HepG2 (cell line): ENCODE data around the gene RHOBTB3. TPM values are rescaled to one million over a fixed set of nuclear protein-coding genes. Genes with fewer than 3 reads are reported as not detected.

Experiments
- ATAC-seq: fragments of 200-7000 bp; cut with Tn5 transposase; 3 replicates; pipeline ENCODE4 v1.9.1; 2020; ENCODE audit warnings: mild to moderate bottlenecking, moderate library complexity
- BruUV-seq: library from RNA; stranded (reverse); fragments of 400-500 nt; replicated peaks from 2 replicates; lab custom pipeline; 2021; lab: Mats Ljungman, UMichigan
- CTCF ChIA-PET: fragments of 300-600 bp; formaldehyde crosslinking; extraction: SDS; loops from one replicate; lab custom pipeline; 2021; ENCODE audit warnings: low total read pairs, inconsistent platforms, low intra/inter-chr PET ratio; lab: Yijun Ruan, JAX
- POLR2A ChIA-PET: fragments of 350-600 bp; sonication (Branson Sonifier 250); formaldehyde crosslinking; loops from one replicate; lab custom pipeline; 2020; ENCODE audit warnings: antibody characterized with exemption, inconsistent platforms; lab: Yijun Ruan, JAX
- DNase-seq: peaks from one replicate; pipeline ENCODE4 v3.0.0-alpha.2; 2015; ENCODE audit warnings: low spot score
- FAIRE-seq: peaks from 3 replicates; lab custom pipeline; 2011; peaks lifted over from hg19 to GRCh38; lab: Jason Lieb, UNC
- H2AFZ ChIP-seq: one replicate; pipeline ENCODE4 v1.6.1; 2011; ENCODE audit warnings: low read length, inconsistent platforms
- H3K27ac ChIP-seq: fragments of 300-600 bp; 3 replicates; pipeline ENCODE4 v1.8.0; 2011; ENCODE audit warnings: mixed run types, mild to moderate bottlenecking, mixed read lengths, low read length, inconsistent platforms; ENCODE audit not compliant: insufficient read depth; ENCODE audit errors: extremely low read length
- H3K27me3 ChIP-seq, 2 experiments: fragments of 200-600 bp in 1 of 2; 2 replicates in 1 of 2; 3 replicates in 1 of 2; pipeline versions ENCODE4 v1.6.0 to v1.8.0; 2011; ENCODE audit warnings: low read length in 2 of 2, mild to moderate bottlenecking in 2 of 2, moderate library complexity in 2 of 2, inconsistent platforms in 1 of 2; ENCODE audit not compliant: insufficient read depth in 2 of 2, control insufficient read depth in 1 of 2
- H3K36me3 ChIP-seq, 2 experiments: fragments of 200-600 bp in 1 of 2; replicated peaks in 1 of 2; 2 replicates in 1 of 2; 3 replicates in 1 of 2; pipeline versions ENCODE4 v1.5.1 to v1.8.0; 2011; ENCODE audit warnings: low read length in 2 of 2, inconsistent platforms in 1 of 2; ENCODE audit not compliant: insufficient read depth in 2 of 2, control insufficient read depth in 1 of 2
- H3K4me1 ChIP-seq: 2 replicates; pipeline ENCODE4 v1.5.1; 2012; ENCODE audit warnings: low read length, inconsistent platforms; ENCODE audit not compliant: insufficient read depth
- H3K4me2 ChIP-seq: 2 replicates; pipeline ENCODE4 v1.6.0; 2011; ENCODE audit warnings: low read depth, low read length, inconsistent platforms
- H3K4me3 ChIP-seq, 3 experiments: fragments of 200-600 bp in 1 of 3; sonication (generic), shearing (Covaris generic) in 1 of 3; replicated peaks in 1 of 3; 2 replicates each; pipeline ENCODE4 v1.5.1; 2011 to 2016; ENCODE audit warnings: low read length in 3 of 3, inconsistent platforms in 2 of 3, low read depth in 2 of 3, mild to moderate bottlenecking in 2 of 3, control low read depth in 1 of 3, mixed read lengths in 1 of 3; ENCODE audit not compliant: insufficient read depth in 1 of 3
- H3K79me2 ChIP-seq: one replicate; pipeline ENCODE4 v1.6.1; 2011; ENCODE audit warnings: low read length, inconsistent platforms; ENCODE audit not compliant: insufficient read depth
- H3K9ac ChIP-seq: 2 replicates; pipeline ENCODE4 v1.6.0; 2011; ENCODE audit warnings: mild to moderate bottlenecking, low read depth, low read length, inconsistent platforms; ENCODE audit not compliant: insufficient read depth
- H3K9me3 ChIP-seq: 2 replicates; pipeline ENCODE4 v1.5.1; 2012; ENCODE audit warnings: mild to moderate bottlenecking, low read length
- H4K20me1 ChIP-seq: 2 replicates; pipeline ENCODE4 v1.6.0; 2011; ENCODE audit warnings: inconsistent platforms, mild to moderate bottlenecking, low read length, moderate library complexity; ENCODE audit not compliant: insufficient read depth
- ATF4 ChIP-seq, 2 experiments: fragments of 450-650 bp in 1 of 2; sonication (generic) in 1 of 2; formaldehyde crosslinking; IDR thresholded peaks; 2 replicates each; pipeline versions ENCODE4 v1.5.0 to v1.8.0; 2020 to 2022; ENCODE audit warnings: mild to moderate bottlenecking in 1 of 2, missing genetic modification reagents in 1 of 2
- CEBPG ChIP-seq: IDR thresholded peaks from 2 replicates; pipeline ENCODE4 v1.6.1; 2016
- CENPBD1 ChIP-seq: sonication (generic); formaldehyde crosslinking; IDR thresholded peaks from 2 replicates; pipeline ENCODE4 v1.8.0; 2022; ENCODE audit warnings: missing genetic modification reagents, low read depth, mild to moderate bottlenecking, borderline replicate concordance
- E2F5 ChIP-seq: sonication (generic); formaldehyde crosslinking; conservative IDR thresholded peaks from 2 replicates; pipeline ENCODE4 v1.4.0; 2020; ENCODE audit warnings: missing genetic modification reagents
- FOXJ3 ChIP-seq: sonication (generic); formaldehyde crosslinking; IDR thresholded peaks from 2 replicates; pipeline ENCODE4 v1.4.0; 2020; ENCODE audit warnings: missing genetic modification reagents, mild to moderate bottlenecking, borderline replicate concordance
- HNF4A ChIP-seq: sonication (generic); formaldehyde crosslinking; IDR thresholded peaks from 2 replicates; pipeline ENCODE4 v1.4.0; 2020; ENCODE audit warnings: missing genetic modification reagents
- HNRNPUL1 ChIP-seq: fragments of 200-400 bp; formaldehyde crosslinking; IDR thresholded peaks from 2 replicates; pipeline ENCODE4 v1.6.1; 2017; ENCODE audit warnings: low read depth, mild to moderate bottlenecking, low read length, moderate library complexity
- NR2C2 ChIP-seq: sonication (generic); formaldehyde crosslinking; IDR thresholded peaks from 2 replicates; pipeline ENCODE4 v1.4.0; 2020; ENCODE audit warnings: missing genetic modification reagents, mild to moderate bottlenecking, moderate library complexity, borderline replicate concordance
- RCOR2 ChIP-seq: IDR thresholded peaks from 2 replicates; pipeline ENCODE4 v1.6.1; 2016; ENCODE audit warnings: missing biosample characterization, missing genetic modification reagents
- RELA ChIP-seq: sonication (generic); formaldehyde crosslinking; IDR thresholded peaks from 2 replicates; pipeline ENCODE4 v1.4.0; 2020; ENCODE audit warnings: missing genetic modification reagents
- SOX13 ChIP-seq, 3 experiments: fragments of 450-650 bp in 1 of 3; sonication (generic) in 1 of 3; formaldehyde crosslinking in 1 of 3; IDR thresholded peaks in 2 of 3; conservative IDR thresholded peaks in 1 of 3; 2 replicates each; pipeline versions ENCODE4 v1.5.0 to v1.6.1; 2016 to 2020; ENCODE audit warnings: antibody characterized with exemption in 1 of 3, mild to moderate bottlenecking in 1 of 3, missing compliant biosample characterization in 1 of 3, missing genetic modification reagents in 1 of 3, moderate library complexity in 1 of 3
- SOX6 ChIP-seq, 2 experiments: fragments of 450-650 bp in 1 of 2; sonication (generic) in 1 of 2; formaldehyde crosslinking in 1 of 2; IDR thresholded peaks; 2 replicates each; pipeline versions ENCODE4 v1.4.0 to v1.6.1; 2017 to 2020; ENCODE audit warnings: antibody characterized with exemption in 1 of 2, mild to moderate bottlenecking in 1 of 2, missing genetic modification reagents in 1 of 2
- TEAD3 ChIP-seq: optimal IDR thresholded peaks from 2 replicates; pipeline ENCODE3; 2016; ENCODE audit warnings: borderline replicate concordance
- TEF ChIP-seq: sonication (generic); formaldehyde crosslinking; IDR thresholded peaks from 2 replicates; pipeline ENCODE4 v1.5.0; 2020; ENCODE audit warnings: missing genetic modification reagents
- XBP1 ChIP-seq: sonication (generic); formaldehyde crosslinking; IDR thresholded peaks from 2 replicates; pipeline ENCODE4 v1.5.0; 2020; ENCODE audit warnings: missing genetic modification reagents
- ZNF326 ChIP-seq: sonication (generic); formaldehyde crosslinking; IDR thresholded peaks from 2 replicates; pipeline ENCODE4 v1.4.0; 2020; ENCODE audit warnings: missing genetic modification reagents, borderline replicate concordance
- ZNF549 ChIP-seq: sonication (generic); formaldehyde crosslinking; IDR thresholded peaks from 2 replicates; pipeline ENCODE4 v1.5.0; 2020; ENCODE audit warnings: missing genetic modification reagents
- ZNF552 ChIP-seq: sonication (generic); formaldehyde crosslinking; IDR thresholded peaks from 2 replicates; pipeline ENCODE4 v1.9.0; 2022; ENCODE audit warnings: missing genetic modification reagents, mild to moderate bottlenecking, borderline replicate concordance
- ZSCAN25 ChIP-seq: sonication (generic); formaldehyde crosslinking; IDR thresholded peaks from 2 replicates; pipeline ENCODE4 v1.8.0; 2022; ENCODE audit warnings: mild to moderate bottlenecking, missing genetic modification reagents
- WGBS: methylation state at CpG from one replicate; pipeline ENCODE4 v1.1.6; 2017; ENCODE audit warnings: low lambda C conversion rate; 5-methylcytosine and 5-hydroxymethylcytosine counted together
- in situ Hi-C: cut with HindIII; loops from 2 replicates; pipeline ENCODE4 v1.10.0; 2017; ENCODE audit warnings: low pct_unique_long_range_greater_than_20kb; ENCODE audit not compliant: extremely low pct_ligation_motif_present
- intact Hi-C: fragments of 100-400 bp; cut with micrococcal nuclease; formaldehyde crosslinking; loops from one replicate; pipeline ENCODE4 v1.10.0; 2022; ENCODE audit not compliant: unreplicated experiment
- polyA plus RNA-seq, 8 experiments: library from polyadenylated mRNA; depleted of rRNA in 3 of 8; stranded (reverse) in 7 of 8; unstranded in 1 of 8; fragments of >200 nt; fragmentation: Illumina TruSeq in 4 of 8; extraction: Trizol in 4 of 8; gene quantifications; 2 replicates each; pipeline versions ENCODE4 v1.2.1 to v1.2.3, GENCODE V29; 2011 to 2016; ENCODE audit warnings: low read depth in 4 of 8, missing spikeins in 1 of 8, mixed read lengths in 1 of 8; ENCODE audit not compliant: insufficient read depth in 1 of 8
- total RNA-seq, 5 experiments: library from RNA; depleted of rRNA; stranded (reverse); fragments of >200 nt; fragmentation: Illumina TruSeq; extraction: Trizol; gene quantifications; 2 replicates each; pipeline ENCODE4 v1.2.3, GENCODE V29; 2016; ENCODE audit warnings: low read depth in 1 of 5

RHOBTB3 gene
- total and polyA plus RNA-seq, 2 of the 13 experiments (the other 11 are each of a cell fraction or from before 2014, with no cell fraction given) = 31.6 to 35.4 TPM

GRCh38 chr5:95760273-95761191 is 29.4 kb downstream of the RHOBTB3 start:
- Histone ChIP-seq H3K9ac (peak overlapping the region; percentile 26; the same call in 1 of the 2 replicates), H3K27ac (peak overlapping the region; percentile 51), H3K4me2 (peak overlapping the region; percentile 68), H3K36me3 (peaks cover 0 to 8% of the 10 kb centered on the region in 2 experiments; a peak in 2 of 5 replicates), H3K9me3 (no peaks in the 10 kb centered on the region), H3K4me3 (peak overlapping the region; percentile 1 to 66 (median 52); a peak in 2 of 6 replicates), H3K4me1 (peaks cover 43% of the 10 kb centered on the region), H4K20me1 (no peaks in the 10 kb centered on the region), H3K27me3 (no peaks in the 10 kb centered on the region), H2AFZ (no peak overlapping the region), H3K79me2 (no peaks in the 10 kb centered on the region)
- intact Hi-C loops = no loop called here
- no TSS peak for BruUV-seq
- FAIRE-seq (peak; percentile 68), DNase-seq (peak; percentile 71), ATAC-seq (peak; percentile 14)
- WGBS = 41% methylated on average over 3 of the region's 3 CpGs
- POLR2A ChIA-PET = interaction anchor here (0.6 to 1.1 kb wide), 7 partner anchors 8 to 206 kb away, joined by 3 to 8 read pairs (median 3); partner anchors contain the start of genes ARSK, GLRX, RHOBTB3 and SKIC3
- CTCF ChIA-PET = interaction anchor here (1.1 kb wide), 1 partner anchor 21 kb away, joined by 3 read pairs; no protein-coding TSS in a partner anchor
- in situ Hi-C loops = no loop called here
- TF ChIP-seq HNF4A = peak; percentile 58
- no peak for TF ChIP-seq TEAD3 (CRISPR knock-in tag)
- TF ChIP-seq RCOR2 (CRISPR knock-in tag) = 0 out of 2 replicates have a peak, but pooled peaks have one; percentile 17
- no peak for TF ChIP-seq NR2C2 (CRISPR knock-in tag)
- TF ChIP-seq ZSCAN25 (CRISPR knock-in tag) = no peak
- TF ChIP-seq HNRNPUL1 = no peak
- TF ChIP-seq ZNF549 (CRISPR knock-in tag) = no peak
- no peak for TF ChIP-seq ZNF326 (CRISPR knock-in tag)
- no peak for TF ChIP-seq E2F5 (CRISPR knock-in tag)
- TF ChIP-seq FOXJ3 = peak; percentile 46; the same call in 1 of the 2 replicates
- 0 out of 2 replicates have a peak, but pooled peaks have one; percentile 48 for TF ChIP-seq XBP1 (CRISPR knock-in tag)
- no peak for TF ChIP-seq CENPBD1
- no peak for TF ChIP-seq SOX13 (IDR thresholded peaks at IDR 0.05)
- peak in 1 of 2 experiments; percentile 71; a peak in 2 of 4 replicates for TF ChIP-seq SOX13 (CRISPR knock-in tag; conservative IDR thresholded peaks at IDR 0.05 in 1 of 2, IDR thresholded peaks at IDR 0.05 in 1 of 2)
- TF ChIP-seq ZNF552 (CRISPR knock-in tag) = no peak
- no peak for TF ChIP-seq SOX6 (IDR thresholded peaks at IDR 0.05)
- TF ChIP-seq SOX6 (CRISPR knock-in tag; IDR thresholded peaks at IDR 0.05) = no peak
- TF ChIP-seq ATF4 (CRISPR knock-in tag; IDR thresholded peaks at IDR 0.05) = peak in 1 of 2 experiments; percentile 59; a peak in 2 of 4 replicates
- peak; percentile 88 for TF ChIP-seq CEBPG (CRISPR knock-in tag)
- TF ChIP-seq TEF (CRISPR knock-in tag) = peak; percentile 82
- TF ChIP-seq RELA (CRISPR knock-in tag) = no peak
